HG03064 (cell line): Measurements from ENCODE around the gene ARHGAP8.
"Not testable (repeated sequence)": the region's sequence is repeated elsewhere in the genome, so short reads cannot be mapped to it uniquely, and the experiment has no call there.

Experiments
- ATAC-seq: cut with Tn5 transposase; IDR thresholded peaks from one replicate; pipeline ENCODE4 v1.9.1; 2021; ENCODE audit warnings: low read depth; ENCODE audit not compliant: unreplicated experiment

The ARHGAP8 gene

GRCh38 chr22:44737406-44738346 is 14.7 kb upstream of the ARHGAP8 start:
- no peak for ATAC-seq

- ATAC-seq = no peak
These were observed 14.0 kb upstream of the ARHGAP8 start for GRCh38 chr22:44738347-44738715.

GRCh38 chr22:44739024-44739423 is 13.4 kb upstream of the ARHGAP8 start:
- no peak for ATAC-seq

GRCh38 chr22:44739666-44740065 is 12.7 kb upstream of the ARHGAP8 start:
- not testable (repeated sequence) for ATAC-seq

- no peak for ATAC-seq
These were observed 12.1 kb upstream of the ARHGAP8 start for GRCh38 chr22:44740307-44740706.

GRCh38 chr22:44741929-44742328 is 10.4 kb upstream of the ARHGAP8 start:
- ATAC-seq = no peak

GRCh38 chr22:44743247-44743646 is 9.1 kb upstream of the ARHGAP8 start:
- no peak for ATAC-seq

GRCh38 chr22:44743804-44744211 is 8.6 kb upstream of the ARHGAP8 start:
- no peak for ATAC-seq

GRCh38 chr22:44745853-44746789 is 6.3 kb upstream of the ARHGAP8 start:
- no peak for ATAC-seq

GRCh38 chr22:44747784-44748127 is 4.6 kb upstream of the ARHGAP8 start:
- ATAC-seq = not testable (repeated sequence)

- no peak for ATAC-seq
These were observed 3.9 kb upstream of the ARHGAP8 start for GRCh38 chr22:44748524-44748923.

- no peak for ATAC-seq
These were observed 1.9 kb upstream of the ARHGAP8 start for GRCh38 chr22:44750481-44750880.

- ATAC-seq = no peak
These were observed 1.0 kb downstream of the ARHGAP8 start for GRCh38 chr22:44753189-44754042.

- ATAC-seq = no peak
These were observed 2.6 kb downstream of the ARHGAP8 start for GRCh38 chr22:44754998-44755397.

- ATAC-seq = no peak
These were observed 3.0 kb downstream of the ARHGAP8 start for GRCh38 chr22:44755417-44755816.

GRCh38 chr22:44755956-44756361 is 3.6 kb downstream of the ARHGAP8 start:
- ATAC-seq = no peak

GRCh38 chr22:44758344-44758973 is 6.1 kb downstream of the ARHGAP8 start:
- no peak for ATAC-seq

GRCh38 chr22:44759001-44759400 is 6.6 kb downstream of the ARHGAP8 start:
- no peak for ATAC-seq

- no peak for ATAC-seq
These were observed 7.3 kb downstream of the ARHGAP8 start for GRCh38 chr22:44759430-44760310.
